Activated CD8-positive, alpha-beta memory T cell treated with anti-CD3 and anti-CD28 coated beads, Interleukin-2, amount 50 U/mL, for 1 hour (primary cell): ENCODE results near the gene SMIM29.

Experiments
- DNase-seq: peaks from one replicate; pipeline ENCODE4 v3.0.0-alpha.2; 2020; ENCODE audit errors: extremely low read depth

The SMIM29 gene

GRCh38 chr6:34240329-34241248 lies 8.2 kb downstream of the SMIM29 start:
- DNase-seq: no peak

GRCh38 chr6:34239893-34240292 lies 8.9 kb downstream of the SMIM29 start:
- DNase-seq: no peak

DNA sequence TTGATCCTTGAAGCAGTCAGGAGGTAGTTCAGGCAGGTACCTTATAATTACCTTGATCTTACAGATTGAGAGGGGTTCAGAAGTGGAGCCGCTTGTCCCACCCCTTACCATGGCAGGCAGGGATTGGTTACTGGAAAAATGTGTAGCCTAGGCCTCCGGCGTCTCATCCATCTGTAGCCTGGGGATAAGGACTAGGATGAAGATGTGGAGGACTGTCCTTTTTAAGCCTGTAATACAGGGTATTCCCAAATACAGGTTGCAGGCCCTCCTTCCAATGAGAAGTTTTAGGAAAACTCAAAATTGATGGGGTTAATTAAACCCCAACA lies 9.3 kb downstream of the SMIM29 start:
- DNase-seq: no peak

DNA sequence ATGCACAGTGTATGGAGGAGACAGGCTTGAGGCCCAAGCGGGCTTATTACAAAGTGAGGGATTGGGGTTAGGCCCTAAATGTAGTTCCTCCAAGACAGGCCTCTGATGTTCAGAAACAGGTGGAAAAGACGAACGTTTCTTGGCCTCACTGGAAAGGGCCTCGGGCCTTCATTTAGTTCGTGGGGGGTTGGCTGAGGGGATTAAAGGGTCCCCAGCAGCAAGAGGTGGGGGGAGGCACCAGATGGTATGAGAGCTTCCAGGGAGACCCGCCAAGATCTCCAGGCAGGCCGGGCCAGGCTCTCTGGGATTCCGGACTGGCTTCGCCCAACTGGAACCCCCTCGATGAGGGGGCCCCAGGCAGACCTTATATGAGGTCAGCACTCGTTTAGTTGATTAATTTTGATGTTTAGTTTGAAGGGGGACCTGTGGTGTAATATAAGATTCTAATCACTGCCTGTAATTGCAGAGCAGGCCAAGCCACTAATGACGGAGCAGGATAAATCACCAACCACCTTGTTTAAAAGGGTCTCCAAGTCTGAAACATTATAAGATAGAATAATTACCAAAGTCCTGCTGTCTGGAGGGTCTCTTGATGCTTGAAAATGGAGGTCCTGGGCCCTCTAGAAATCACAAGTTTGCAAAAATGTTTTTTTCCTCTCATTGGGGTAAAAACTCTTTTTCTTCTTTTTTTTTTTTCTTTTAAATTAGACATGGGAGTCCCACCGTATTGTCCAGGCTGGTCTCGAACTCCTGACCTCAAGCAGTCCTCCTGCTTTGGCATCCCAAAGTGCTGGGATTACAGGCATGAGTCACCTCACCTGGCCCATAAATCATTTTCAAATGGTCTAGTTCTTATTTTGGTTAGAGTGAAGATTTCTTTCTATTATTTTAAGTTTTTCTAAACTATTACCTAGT lies 10.0 kb downstream of the SMIM29 start:
- DNase-seq: no peak

DNA sequence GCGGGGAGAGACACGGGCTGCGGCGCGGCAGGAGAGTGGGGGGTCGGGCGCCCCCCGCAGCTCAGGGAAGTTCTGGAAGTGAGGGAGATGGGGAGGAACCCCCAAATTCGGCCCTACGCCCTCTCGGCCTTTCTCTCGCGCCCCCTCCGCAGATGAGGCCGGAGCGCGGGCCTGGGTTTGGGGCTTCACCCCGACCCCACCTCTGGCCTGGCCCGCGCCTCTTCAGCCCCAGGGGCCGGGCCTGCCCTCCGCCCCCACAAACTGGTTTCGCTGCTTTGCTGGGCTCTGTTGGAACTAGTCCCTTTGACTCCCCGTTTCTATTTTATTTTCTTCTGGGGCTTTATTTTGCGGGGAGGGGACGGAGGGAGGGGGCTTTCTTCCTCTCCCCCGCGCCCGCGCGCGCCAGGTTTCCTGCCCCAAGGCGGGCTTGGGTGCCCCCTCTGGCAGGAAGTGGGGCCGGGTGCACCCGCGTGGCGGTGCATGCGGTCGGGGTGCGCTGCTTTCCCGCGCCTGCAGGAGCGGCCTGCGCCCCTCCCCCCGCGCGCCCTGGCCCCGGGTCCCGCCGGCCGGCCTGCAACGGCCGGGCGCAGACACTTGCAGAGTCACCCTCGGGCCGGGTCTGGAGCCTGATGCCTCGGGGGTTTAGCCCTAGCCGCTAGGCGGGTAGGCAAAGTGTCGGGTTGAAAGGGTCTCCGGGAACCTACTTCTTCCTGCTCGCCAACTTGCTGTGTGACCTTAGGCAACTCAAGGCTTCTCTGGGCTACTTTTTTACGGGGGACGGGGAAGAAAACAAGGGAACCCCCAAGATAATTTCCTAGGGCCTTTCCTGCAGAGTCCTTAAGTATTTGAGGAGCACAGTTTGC lies 10.9 kb downstream of the SMIM29 start:
- DNase-seq: no peak

DNA sequence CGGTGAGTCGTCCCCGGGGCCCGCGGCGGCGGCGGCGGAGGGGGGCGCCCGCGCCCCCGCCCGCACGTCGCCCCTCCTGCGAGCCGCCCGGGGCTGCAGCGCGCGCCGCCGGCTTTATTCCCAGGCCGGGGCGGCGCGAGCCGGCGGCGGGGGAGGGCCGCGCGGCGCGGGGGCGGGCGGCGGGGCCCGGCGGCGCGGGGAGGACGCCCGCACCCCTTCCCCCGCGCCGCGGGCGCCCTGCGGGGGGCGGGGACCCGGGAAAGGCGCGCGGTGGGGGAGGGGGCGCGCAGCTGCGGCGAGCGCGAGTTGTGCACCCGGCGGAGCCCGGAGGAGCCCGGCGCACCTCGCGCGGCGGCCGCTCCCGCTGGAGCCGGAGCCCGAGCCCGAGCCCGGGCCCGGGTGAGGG lies 11.5 kb downstream of the SMIM29 start:
- no peak for DNase-seq

DNA sequence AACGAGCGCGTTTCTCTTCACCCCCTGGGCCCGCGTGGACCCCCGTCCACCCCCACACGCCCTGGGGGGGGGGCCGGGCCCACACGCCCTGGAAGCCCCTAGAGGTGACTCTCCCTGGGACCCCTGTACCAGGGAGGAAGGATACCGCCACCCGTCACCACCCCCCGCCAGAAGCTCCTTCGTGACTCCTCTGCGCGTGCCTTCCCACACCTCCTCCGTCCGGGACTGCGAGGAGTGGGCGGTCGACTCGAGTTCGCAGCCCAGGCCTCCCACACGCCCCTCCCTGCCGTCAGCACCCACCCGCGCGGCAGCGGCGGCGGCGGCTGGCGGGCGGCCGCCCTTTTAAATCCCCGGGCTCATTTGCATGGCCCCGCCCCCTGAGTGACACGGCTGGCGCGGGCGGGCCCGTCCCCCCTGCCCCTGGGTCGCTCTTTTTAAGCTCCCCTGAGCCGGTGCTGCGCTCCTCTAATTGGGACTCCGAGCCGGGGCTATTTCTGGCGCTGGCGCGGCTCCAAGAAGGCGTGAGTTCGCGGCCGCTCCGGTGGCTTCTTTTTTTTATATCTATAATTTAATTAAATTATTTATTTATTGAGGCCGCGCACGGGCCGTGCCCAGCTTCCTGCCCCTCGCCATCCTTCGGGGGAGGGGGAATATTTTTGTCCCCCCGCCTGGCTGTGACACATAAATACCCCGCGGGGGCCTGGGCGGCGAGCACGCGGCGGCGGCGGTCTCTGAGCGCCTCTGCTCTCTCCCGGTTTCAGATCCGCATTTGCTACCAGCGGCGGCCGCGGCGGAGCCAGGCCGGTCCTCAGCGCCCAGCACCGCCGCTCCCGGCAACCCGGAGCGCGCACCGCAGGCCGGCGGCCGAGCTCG lies 12.1 kb downstream of the SMIM29 start, which contains the start of gene HMGA1:
TSS of gene HMGA1 (plus strand) at position 431 of the 873 bp plus-strand sequence. CDS start 3,908 bp downstream, outside the sequence.
- DNase-seq: peak; percentile 85

- DNase-seq: no peak
Measured at GRCh38 chr6:34236131-34236442, 12.7 kb downstream of the SMIM29 start.

- DNase-seq: no peak
Measured at GRCh38 chr6:34235307-34236130, 13.3 kb downstream of the SMIM29 start.

- DNase-seq: no peak
Measured at GRCh38 chr6:34234667-34235306, 14.0 kb downstream of the SMIM29 start.

GRCh38 chr6:34233867-34234266 lies 14.9 kb downstream of the SMIM29 start:
- DNase-seq: no peak

DNA sequence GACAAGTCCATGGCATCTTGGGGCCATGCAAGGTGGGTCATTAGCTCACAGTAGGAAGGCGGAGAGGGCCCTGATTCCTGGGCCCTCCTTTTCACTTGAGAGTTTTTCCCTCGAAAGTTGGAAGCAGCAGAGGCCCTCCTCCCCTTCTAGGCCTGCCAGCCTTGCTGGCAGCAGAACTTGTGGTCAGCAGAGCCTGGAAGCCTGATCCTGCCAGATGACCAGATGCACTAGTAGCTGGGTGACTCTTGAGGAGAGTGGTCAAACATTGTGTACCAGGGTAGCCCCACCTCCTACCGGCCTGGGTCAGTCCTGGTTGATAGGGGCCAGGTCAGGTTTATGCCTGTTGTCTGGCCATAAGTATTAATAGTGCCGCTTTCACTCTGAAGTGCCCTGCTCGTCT lies 15.9 kb downstream of the SMIM29 start:
- DNase-seq: no peak

- DNase-seq: no peak
Measured at GRCh38 chr6:34231566-34232336, 17.1 kb downstream of the SMIM29 start.

- DNase-seq: no peak
Measured at GRCh38 chr6:34230653-34231371, 18.0 kb downstream of the SMIM29 start.

DNA sequence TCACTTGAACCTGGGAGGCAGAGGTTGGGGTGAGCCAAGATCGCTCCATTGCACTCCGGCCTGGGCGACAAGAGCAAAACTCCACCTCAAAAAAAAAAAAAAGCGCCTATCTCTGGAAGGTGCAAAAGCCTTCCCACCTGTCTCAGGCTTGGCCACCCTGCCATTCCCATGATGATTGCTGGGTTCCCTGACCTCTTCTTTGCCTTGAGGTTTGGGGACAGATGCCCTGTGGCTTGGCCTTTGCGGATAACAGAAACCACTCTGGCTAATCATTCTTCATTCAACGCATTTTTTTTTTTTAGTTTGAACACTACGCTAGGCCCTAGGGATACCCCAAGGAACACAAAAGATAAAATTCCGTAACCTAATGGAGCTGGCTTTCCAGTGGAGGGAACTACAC lies 18.9 kb downstream of the SMIM29 start:
- DNase-seq: no peak

- DNase-seq: no peak
Measured at GRCh38 chr6:34227761-34228421, 20.9 kb downstream of the SMIM29 start.
